HG03060 (cell line): ENCODE results near the gene SMG6.
"Not testable (repeated sequence)": the region's sequence is repeated elsewhere in the genome, so short reads cannot be mapped to it uniquely, and the experiment has no call there.

Experiments used
- ATAC-seq: cut with Tn5 transposase; IDR thresholded peaks from one replicate; pipeline ENCODE4 v1.9.1; 2021; ENCODE audit warnings: low read depth, moderate number of reproducible peaks; ENCODE audit not compliant: unreplicated experiment

SMG6 gene

DNA sequence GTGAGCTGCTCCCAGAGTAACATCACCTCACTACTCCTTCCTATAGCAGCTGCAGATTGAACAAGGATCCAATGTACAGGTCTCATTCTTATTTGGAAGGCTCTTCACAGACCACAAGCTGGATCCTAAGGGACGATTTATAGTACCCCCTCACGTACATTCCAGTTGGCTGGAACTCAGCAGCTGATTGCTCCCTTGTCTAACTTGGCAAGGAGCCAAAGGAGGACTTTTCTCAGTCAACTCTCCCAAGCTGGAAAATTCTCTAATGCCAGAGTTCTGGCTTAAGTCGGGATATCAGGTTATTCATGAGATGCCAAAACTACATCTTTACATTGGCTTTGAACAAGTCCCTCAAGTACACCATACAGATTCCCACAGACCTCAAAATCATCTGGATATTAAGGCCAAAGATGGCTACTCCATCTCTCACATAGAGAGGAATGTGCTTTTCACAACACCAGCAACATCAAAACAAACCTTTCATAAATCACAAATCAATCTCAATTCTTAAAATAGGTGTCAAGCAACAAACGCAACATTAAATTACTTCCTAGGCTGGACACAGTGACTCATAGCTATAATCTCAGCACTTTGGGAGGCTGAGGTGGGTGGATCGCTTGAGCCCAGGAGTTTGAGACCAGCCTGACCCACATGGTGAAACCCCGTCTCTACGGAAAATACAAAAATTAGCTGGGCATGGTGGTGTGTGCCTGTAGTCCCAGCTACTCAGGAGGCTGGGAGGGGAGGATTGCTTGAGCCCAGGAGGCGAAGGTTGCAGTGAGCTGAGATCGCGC is 39.3 kb downstream of the SMG6 start:
- ATAC-seq, result no peak

DNA sequence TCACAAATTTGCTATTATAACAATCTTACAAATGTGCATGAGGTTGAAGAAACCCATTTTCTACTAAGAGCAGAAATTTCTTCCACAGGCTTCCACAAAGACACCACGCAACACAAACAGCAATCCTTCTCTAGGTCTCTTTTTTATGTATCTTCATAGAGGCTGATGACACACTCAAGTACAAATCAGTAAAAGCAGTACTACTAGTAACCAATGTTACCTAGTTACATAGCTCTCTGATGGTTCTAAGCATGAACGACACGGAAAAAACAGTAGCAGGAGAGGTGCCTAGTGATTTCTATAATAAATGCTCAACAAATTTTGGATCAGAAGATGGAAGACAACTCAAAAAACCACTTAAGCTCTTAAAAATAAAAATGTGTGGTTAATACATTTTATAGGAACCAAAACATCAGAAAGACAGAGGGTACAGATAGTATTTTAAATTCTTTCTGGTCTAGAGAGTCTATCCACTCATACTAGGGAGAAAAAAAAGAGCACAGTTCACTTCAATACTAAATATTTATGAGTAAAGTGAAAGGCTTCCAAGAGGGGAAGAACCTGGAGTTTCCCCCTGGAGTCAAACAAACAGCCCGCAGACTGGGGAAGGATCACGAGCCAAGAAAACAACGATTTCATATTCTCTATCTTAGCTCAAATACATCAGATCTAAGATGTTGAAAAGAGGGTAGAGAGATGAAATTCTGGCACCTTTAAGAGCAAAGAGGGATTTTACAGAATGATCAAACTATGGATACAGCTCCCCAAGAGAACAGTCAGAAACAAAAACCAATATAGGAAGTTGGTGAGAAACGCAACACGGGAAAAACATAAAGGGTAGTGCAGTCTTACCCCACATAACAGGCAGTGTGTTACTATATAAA is 40.2 kb downstream of the SMG6 start:
- ATAC-seq, result no peak

DNA sequence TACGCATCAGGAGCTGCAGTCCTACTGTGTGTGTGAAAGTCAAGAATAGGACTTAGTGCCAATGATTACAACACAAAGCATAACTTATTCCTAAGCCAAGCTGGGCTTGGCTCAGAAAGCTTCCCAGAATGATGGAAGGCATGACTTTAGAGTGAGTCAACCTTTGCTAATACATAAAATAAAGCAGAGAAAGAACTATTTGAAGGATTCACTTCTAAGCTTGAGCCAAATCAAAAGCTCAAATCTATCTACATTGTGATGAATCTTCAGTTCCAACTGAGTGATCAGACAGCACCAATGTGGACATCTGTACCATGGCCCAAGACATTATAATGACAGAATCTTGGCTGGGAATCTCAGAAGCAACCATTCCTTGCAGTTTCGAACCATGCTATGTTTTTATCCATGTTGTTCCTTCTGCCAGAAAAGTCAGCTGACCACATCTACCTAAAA is 41.4 kb downstream of the SMG6 start:
- no peak for ATAC-seq

DNA sequence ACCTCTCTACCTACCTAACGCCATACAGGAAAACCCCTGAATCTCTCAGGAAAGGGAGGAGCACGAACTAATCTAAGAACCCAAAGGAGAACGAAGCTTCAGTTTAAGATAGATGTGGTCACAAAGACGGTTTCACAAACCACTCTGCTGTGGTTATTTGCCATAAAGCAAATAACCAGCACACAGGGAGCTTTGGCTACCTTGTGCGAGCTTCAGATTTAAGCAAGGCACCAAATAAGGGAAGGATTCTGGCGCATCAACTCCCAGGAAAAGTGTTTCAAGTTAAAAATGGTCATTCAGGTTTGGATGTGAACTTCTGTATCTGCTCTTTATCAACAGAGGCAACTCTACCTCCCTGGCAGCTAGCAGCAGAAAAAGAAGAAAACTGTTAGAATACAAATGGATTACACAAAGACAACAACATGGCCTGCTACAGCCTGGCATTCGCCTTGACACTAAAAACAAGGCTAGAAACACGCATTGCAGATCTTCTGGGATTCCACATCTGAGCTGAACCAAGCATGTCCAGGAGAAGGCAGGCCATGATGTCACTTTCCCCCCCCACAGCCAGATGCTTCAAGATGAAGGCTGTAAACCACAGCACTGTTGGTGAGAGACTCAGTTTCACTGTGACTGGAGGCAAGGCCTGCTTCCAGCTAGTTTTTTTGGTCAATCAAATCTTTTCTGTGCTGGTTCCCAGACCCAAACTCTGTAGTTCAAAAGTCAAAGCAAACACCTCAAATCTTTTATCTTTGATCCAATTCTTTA is 43.6 kb downstream of the SMG6 start:
- ATAC-seq, result no peak

DNA sequence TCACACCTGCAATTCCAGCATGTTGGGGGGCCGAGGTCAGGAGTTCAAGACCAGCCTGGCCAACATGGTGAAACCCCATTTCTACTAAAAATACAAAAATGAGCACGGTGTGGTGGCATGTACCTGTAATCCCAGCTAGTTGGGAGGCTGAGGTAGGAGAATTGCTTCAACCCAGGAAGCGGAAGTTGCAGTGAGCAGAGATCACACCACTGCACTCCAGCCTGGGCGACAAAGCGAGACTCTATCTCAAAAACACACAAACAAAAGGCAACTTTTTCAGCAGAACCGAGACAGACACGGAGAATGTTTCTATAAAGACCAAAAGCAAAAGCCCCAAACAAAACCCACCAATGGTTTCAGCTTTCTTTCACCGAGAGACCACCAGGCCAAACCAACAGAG is 44.8 kb downstream of the SMG6 start:
- not testable (repeated sequence) for ATAC-seq

DNA sequence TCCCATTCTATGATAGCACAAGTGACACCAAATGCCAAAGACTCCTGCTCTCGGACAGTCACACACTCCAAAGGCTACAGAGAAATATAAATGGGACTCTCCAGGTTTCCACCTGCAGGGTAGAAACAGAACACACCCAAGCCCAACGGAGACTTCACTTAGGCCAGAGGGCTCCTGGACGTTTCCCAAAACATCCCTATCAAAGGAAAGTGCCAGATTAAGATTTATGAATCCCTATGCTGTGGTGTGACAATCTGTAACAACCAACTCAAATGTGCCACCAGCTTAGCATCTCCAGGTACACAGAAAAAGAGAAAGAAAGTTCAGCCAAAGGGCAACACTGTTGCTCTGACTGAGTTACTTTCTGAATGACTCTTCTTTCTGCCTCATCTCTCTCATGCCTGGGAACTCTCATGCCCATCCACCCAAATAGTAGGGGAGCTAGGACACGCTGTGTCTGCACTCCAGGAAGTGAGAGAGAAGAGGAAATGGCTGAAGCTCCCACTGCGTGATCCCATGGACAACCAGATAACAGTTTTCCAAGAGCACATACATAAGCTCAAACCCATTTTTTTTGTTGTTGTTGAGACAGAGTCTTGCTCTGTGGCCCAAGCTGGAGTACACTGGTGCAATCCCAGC is 49.7 kb downstream of the SMG6 start:
- ATAC-seq, result peak; percentile 77

DNA sequence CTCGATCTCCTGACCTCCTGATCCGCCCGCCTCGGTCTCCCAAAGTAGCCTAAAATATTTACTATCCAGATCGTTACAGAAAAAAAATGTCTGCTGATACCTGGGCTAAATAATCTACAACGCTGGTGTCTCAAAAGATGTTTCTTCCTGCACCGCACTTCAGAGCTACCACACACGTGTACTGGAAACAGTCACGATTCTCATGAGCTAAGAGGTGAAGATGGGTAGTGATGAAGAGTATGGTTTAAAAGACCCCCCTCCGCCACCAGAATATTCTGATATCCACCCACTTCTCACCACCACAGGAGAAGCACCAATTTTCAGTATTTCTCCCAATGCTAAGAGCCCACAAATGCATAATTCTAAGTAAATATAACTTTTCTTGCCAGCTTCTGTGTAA is 50.2 kb downstream of the SMG6 start:
- no peak for ATAC-seq

DNA sequence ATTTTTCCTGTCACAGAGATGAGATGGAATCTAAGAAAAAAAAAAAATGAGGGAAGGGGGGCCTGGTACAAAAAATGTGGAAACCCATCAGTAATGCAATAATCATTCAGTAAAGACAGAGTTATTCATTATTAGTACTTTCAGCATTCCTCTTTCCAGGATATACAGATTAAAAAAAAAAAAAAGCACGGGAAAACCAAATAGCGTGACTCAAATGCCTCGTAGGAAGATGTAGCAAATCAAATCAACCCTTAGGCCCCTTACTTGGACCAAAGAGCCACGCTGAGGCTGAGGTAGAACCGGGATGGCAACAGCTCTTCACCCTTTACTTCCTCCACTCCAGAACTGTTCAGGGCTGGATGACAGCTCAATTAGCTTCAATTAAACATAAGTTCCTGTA is 52.5 kb downstream of the SMG6 start:
- no peak for ATAC-seq

DNA sequence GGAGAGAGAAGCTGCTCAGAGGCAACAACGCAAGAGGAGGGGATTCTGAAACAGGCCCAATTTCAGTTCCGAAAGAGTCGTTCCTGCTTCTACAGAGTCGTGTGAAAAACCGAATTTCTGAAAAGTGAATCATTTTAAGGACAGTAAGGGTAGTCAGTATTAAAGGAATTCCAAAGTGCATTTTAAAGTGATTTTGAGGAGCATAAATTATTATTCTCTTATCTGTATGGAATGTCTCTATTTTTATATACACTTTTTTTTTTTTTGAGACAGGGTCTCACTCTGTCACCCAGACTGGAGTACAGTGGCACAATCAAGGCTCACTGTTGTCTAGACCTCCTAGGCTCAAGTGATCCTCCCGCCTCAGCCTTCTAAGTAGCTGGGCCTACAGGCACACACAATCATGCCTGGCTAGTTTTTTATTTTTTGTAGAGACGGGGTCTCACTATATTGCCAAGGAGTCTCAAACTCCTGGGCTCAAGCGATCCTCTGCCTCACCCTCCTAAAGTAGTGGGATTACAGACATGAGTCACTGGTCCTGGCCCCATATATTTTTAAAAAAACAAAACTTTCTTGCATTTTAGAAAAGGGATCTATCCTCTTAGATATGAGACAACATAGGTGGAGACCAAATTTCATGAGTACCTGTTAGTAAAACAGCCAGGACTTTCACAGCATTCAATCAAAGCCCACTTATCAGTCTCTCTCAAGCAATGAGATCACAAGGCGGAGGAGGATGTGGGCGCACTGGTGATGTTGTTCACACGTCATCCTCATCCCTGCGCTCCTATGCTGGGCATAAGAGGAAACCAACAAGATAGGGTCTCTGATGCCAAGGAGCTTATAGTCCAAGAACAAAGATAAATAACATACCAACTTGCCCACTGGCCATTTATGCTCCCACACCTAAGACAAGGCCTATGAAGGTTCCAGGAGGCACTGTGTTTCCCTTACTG is 53.2 kb downstream of the SMG6 start:
- no peak for ATAC-seq

DNA sequence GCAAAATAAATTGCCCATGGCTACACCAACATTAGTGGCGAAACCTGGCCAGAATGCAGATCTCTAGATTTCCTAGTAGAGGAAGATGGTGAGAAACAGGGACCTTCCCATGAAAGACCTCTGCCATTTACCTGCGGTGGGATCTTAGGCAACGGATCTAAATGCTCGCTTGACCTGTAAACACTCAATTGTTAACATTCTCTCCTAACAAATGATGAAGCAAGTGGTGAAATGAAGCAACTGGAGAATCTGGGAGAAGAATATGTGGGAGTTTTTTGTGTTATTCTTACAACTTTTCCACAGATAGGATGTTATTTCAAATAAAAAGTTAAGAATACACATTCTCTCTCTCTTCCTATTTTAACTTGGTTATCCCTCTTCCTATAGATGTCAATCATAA is 56.6 kb downstream of the SMG6 start:
- no peak for ATAC-seq

DNA sequence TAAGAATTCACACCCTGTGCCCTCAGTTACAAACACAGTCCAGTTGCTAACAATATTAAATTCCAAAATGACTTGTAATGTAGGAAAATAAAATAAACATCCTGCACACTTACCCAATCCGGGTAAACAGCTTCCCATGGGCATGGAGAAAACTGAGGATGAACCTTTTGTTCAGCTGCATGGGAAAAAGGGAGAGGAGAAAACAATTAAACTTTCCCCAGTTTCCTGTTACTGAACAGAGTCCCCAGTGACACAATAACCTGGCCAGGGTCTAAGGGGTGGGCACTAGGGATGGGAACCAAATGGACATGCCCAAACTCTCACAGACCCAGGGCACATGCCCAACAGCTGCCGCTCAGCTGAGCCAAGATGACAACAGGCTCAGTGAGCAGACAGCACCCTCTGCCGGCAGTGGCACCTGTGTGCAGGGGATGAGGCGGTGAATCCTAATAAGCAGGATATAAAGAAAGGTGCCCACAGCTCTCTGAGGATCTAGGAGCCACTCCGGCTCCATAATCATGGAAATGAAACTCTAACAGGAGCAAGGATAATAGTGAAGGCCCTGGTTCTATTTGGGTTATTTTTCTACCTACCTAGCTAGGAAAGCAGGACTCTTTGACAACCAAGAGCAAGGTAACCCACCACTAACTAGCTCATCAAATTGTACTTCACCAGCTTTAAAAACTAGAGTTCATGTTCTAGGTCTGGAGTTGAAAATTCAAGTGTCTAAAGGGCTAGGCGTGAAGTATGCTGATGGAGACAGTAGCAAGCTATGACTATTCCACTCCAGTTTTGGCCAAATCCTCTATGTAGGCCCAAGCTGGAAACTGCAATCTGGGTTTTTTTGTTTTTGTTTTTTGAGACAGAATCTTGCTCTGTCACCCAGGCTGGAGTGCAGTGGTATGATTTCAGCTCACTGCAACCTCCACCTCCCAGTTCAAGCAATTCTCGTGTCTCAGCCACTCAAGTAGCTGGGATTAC is 58.8 kb downstream of the SMG6 start:
- no peak for ATAC-seq

DNA sequence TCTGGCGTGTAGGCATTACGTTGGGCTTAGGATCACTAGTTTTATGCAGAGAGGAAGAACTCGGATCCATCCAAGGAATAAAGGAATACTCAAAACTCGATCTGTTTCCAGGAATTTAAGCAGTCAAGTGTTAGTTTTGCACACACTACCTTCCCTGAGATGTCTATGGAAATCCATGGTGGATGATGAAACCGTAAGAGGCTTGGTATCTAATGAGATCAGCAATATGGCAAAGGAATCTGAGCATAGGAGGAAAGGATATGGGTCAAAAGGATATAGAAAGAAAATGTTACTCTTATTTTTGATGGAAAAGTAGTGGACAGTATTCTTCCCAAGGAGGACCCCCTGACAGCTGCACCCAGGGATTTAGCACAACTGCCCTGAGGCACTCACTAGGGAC is 59.6 kb downstream of the SMG6 start:
- no peak for ATAC-seq

DNA sequence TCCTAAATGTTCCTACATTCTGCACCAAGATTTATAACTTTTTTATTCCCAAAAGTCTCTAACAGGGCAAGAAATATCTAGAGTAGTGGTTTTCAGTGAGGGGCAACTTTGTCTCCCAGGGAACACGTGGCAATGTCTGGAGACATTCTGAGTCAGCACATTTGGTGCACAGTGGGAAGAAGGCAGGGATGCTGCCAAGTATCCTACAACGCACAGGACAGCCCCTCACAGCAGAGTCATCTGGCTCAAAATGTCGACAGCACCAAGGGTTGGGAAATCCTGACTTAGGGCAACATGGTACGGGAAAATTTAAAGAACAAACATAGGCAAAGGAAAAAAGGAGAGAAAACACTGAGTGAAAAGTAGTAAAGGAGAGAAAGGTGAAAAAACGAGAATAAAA is 61.8 kb downstream of the SMG6 start:
- ATAC-seq, result no peak

DNA sequence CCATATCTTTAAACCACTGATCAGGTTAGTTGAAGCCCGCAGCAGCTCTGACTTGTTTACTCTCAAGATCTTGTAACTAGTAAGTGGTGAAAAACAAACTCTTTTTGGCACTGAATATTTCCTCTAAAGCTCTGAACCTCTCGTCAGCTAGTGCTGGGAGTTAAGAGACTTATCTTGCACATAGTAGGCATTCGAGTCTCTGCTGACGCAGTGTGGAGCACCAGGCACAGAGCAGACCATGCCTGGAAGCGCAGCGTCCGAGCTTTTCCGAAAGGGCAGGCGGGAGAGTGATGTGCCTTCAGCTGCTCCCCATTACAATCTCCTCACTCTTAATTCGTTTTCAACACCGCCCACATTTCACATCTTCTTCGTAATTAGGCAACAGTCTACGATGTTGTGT is 63.0 kb downstream of the SMG6 start:
- no peak for ATAC-seq

DNA sequence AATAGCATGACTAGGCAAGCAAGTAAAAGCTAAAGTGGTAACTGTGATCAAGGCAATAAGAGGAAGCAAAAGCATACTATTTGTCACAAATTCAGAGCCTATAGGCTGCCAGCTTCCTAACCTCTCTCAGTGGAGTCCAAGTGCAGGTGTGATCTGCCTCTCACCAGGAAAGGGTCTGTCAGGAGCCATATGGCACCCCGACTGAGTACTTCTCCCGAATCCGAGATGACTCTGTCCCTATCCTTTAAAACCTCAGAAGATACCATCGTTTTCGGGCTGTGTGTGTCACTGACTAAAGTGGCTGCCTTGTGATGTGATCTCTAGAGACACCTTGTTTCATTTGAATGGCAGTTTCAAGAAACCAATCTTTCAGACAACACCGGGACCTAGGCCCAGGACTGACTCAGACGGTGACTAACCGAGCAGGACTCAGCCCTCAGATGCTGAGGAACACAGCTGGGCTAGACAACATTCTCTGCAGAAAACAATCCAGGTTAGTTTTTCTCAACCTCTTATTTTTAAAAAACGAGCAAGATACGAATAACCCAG is 63.6 kb downstream of the SMG6 start:
- ATAC-seq, result peak; percentile 39

DNA sequence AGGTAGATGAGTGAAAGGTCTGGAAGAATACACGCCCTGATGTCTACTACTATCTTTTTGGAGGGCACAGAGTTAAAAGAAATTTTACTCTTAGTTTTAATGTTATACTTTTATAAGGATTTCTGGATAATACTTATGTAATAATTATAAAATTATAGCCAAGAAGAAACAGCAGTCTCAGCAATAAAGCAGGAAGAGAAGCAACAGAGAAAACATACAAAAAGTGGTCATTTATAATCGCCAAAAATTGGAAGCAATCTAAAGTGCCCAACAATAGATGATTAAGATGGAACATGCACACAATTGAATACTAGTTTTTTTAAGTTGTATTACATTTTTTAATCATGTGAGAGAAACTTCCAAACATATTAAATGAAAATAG is 64.4 kb downstream of the SMG6 start:
- ATAC-seq, result no peak

DNA sequence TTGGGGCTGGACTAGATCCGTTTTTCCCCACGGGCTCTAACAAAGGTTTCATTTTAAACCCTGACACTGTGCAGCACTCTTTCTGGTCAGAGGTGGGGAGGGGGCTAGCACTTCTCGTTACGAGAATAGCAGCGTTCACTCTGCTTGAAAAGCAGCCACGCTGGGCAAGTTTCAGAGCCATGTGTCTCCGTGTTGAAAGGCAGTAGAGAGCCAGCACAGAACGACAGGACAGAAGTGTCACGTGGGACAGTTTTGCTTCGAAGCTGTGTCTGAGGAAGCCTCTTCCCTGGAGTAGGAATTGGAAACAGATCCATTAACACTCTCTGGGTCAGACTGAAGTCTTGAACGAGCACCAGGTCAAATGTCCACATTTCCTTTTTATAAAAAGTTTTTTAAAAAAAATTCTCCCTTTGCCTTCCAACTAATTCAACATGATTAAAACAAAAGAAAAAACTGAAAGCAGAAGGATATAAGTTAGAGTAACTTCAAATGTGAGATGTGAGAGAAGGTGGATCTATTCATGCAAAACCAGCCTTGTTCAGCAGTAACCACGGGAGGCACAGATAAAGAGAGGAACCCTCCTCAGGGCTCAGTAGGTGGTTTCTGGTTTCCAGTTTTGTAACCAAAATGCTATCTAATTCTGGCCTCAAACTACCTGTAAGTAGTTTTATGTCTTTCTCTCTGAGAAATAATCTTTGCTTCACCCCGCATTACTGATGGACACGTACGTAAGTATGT is 65.0 kb downstream of the SMG6 start:
- ATAC-seq, result no peak
